Measurements from ENCODE around the gene DNAJC6. TPM values are rescaled to one million over a fixed set of nuclear protein-coding genes. Genes with fewer than 3 reads are reported as not detected.
A peak's percentile ranks its signal among the peaks of the same experiment; 100 is the strongest.

Gene DNAJC6
- total RNA-seq, 6 experiments from 2014 or later: 13.5 to 17.7 (median 15.3) TPM

- peaks cover 7% of the 10 kb centered on the region for H3K9me3 Mint-ChIP-seq
- peaks cover 10% of the 10 kb centered on the region for H3K36me3 Mint-ChIP-seq (ENCODE audit: low read depth)
- no peak for DNase-seq
- peaks cover 14% of the 10 kb centered on the region for H3K4me1 Mint-ChIP-seq (ENCODE audit: low read depth)
- no peak for TF ChIP-seq CTCF (IDR thresholded peaks at IDR 0.05)
- peaks cover 2% of the 10 kb centered on the region; the same call in 1 of the 2 replicates for H3K27me3 Mint-ChIP-seq (ENCODE audit: insufficient read depth)
- no peak overlapping the region for H3K4me3 Mint-ChIP-seq
- H3K27ac Mint-ChIP-seq: no peak overlapping the region
Observed at GRCh38 chr1:65456481-65456880, 147.1 kb downstream of the DNAJC6 start.

DNA sequence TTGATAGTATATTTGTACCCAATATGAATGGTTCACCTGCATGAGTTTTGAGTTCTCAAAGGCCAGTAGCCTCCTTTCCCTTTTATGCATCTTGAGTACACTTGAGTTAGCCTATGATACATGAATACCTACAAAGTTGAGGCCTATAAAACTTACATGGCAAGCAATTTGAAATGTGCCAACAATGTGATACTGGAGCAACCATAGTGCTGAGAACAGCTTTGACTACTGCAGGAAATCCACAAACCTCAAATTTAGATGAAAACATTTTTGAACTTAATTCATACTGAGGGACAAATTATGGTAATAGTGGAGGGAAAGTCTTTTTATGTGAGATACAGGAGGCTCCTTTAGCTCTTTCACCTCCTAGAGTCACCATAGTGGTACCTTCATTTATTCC, 148.5 kb downstream of the DNAJC6 start:
- Mint-ChIP-seq H3K27ac (no peak overlapping the region), H3K27me3 (ENCODE audit: insufficient read depth) (peaks cover 2% of the 10 kb centered on the region; the same call in 1 of the 2 replicates), H3K36me3 (ENCODE audit: low read depth) (peaks cover 16% of the 10 kb centered on the region), H3K4me1 (ENCODE audit: low read depth) (peaks cover 23% of the 10 kb centered on the region), H3K4me3 (no peak overlapping the region), H3K9me3 (peaks cover 7% of the 10 kb centered on the region)
- DNase-seq: no peak
- no peak for TF ChIP-seq CTCF (IDR thresholded peaks at IDR 0.05)

DNA sequence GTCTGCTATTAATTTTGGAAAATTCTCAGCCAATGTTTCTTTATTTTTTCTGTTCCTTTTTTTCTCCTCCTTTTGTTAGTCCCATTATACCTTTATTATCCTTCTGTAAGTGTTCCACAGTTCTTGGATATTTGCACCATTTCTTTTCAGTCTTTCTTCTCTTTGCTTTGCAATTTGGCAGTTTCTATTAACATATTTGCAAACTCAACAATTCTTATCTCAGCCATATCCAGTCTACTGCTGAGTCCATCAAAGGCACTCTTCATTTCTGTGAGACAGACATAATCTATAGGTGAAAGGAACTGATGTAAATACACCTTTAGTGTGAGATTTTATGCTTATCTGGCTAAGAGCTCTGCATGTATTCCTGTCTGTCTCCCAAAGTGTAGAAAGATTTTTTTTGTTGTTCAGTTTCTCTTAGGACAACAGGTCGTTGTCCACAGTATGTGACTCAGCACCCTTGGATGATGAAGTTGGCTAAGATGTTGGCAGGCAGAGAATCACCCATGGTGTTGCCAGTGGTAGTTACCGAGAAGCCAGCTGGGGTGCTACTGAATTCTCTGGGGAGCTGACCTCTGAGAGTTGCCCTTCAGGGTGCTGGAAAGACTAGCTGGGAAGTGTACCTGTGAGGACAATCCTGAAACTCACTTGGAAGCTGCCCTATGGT, 149.5 kb downstream of the DNAJC6 start:
- H3K27me3 Mint-ChIP-seq (ENCODE audit: insufficient read depth): peaks cover 2% of the 10 kb centered on the region
- TF ChIP-seq CTCF (IDR thresholded peaks at IDR 0.05): no peak
- H3K4me3 Mint-ChIP-seq: no peak overlapping the region
- peaks cover 23% of the 10 kb centered on the region for H3K36me3 Mint-ChIP-seq (ENCODE audit: low read depth)
- H3K4me1 Mint-ChIP-seq (ENCODE audit: low read depth): peaks cover 25% of the 10 kb centered on the region
- H3K27ac Mint-ChIP-seq: no peak overlapping the region
- H3K9me3 Mint-ChIP-seq: peaks cover 7% of the 10 kb centered on the region
- no peak for DNase-seq

GRCh38 chr1:65459397-65459768, 150.0 kb downstream of the DNAJC6 start:
- H3K27me3 Mint-ChIP-seq (ENCODE audit: insufficient read depth): peaks cover 2% of the 10 kb centered on the region

More at GRCh38 chr1:65459397-65459768, 150.0 kb downstream of the DNAJC6 start:
- Mint-ChIP-seq H3K4me1 (ENCODE audit: low read depth) (peaks cover 25% of the 10 kb centered on the region), H3K36me3 (ENCODE audit: low read depth) (peaks cover 25% of the 10 kb centered on the region), H3K4me3 (no peak overlapping the region), H3K27ac (no peak overlapping the region), H3K9me3 (peaks cover 7% of the 10 kb centered on the region)
- peak; percentile 33 for DNase-seq
- peak; percentile 77 for TF ChIP-seq CTCF (IDR thresholded peaks at IDR 0.05)

Other genes starting within 250 kb of the DNAJC6 start
- gene AK4, start 161.3 kb upstream of the DNAJC6 start, total RNA-seq (2021; fragmentation: NEBNext Ultra II Directional; extraction: Animal tissue kit (Norgen Biotek cat#: 25700)): 1 to 10 TPM in 2 of 6 experiments, under 1 TPM in 4; 0.25 to 3.3 (median 0.53) TPM
- 10 to 100 TPM; 13.5 to 24.8 (median 15.4) TPM for gene LEPR, start 111.1 kb downstream of the DNAJC6 start, total RNA-seq (2021; fragmentation: NEBNext Ultra II Directional; extraction: Animal tissue kit (Norgen Biotek cat#: 25700))
- gene LEPROT, start 111.1 kb downstream of the DNAJC6 start, total RNA-seq (2021; fragmentation: NEBNext Ultra II Directional; extraction: Animal tissue kit (Norgen Biotek cat#: 25700)): 100 to 1,000 TPM; 100 to 124 (median 108) TPM